ENCODE measurements around the gene TMEM163.

The TMEM163 gene

GRCh38 chr2:134564549-134564948 is 154.3 kb downstream of the TMEM163 start:
- TF ChIP-seq CTCF (conservative IDR thresholded peaks at IDR 0.05; ENCODE audit: low read depth, low read length) = no peak
- DNase-seq (ENCODE audit: low read depth) = no peak
- H3K4me3 ChIP-seq (ENCODE audit: low read depth, low read length) = no peak overlapping the region

- no peak for DNase-seq (ENCODE audit: low read depth)
- no peak overlapping the region for H3K4me3 ChIP-seq (ENCODE audit: low read depth, low read length)
- no peak for TF ChIP-seq CTCF (conservative IDR thresholded peaks at IDR 0.05; ENCODE audit: low read depth, low read length)
These were observed 160.5 kb downstream of the TMEM163 start for GRCh38 chr2:134558208-134558830.

- H3K4me3 ChIP-seq (ENCODE audit: low read depth, low read length) = no peak overlapping the region
- no peak for TF ChIP-seq CTCF (conservative IDR thresholded peaks at IDR 0.05; ENCODE audit: low read depth, low read length)
- no peak for DNase-seq (ENCODE audit: low read depth)
These were observed 163.4 kb downstream of the TMEM163 start for GRCh38 chr2:134555411-134555810.

GRCh38 chr2:134553657-134554056 is 165.1 kb downstream of the TMEM163 start:
- no peak overlapping the region for H3K4me3 ChIP-seq (ENCODE audit: low read depth, low read length)
- TF ChIP-seq CTCF (conservative IDR thresholded peaks at IDR 0.05; ENCODE audit: low read depth, low read length) = no peak
- no peak for DNase-seq (ENCODE audit: low read depth)

- DNase-seq (ENCODE audit: low read depth) = no peak
- TF ChIP-seq CTCF (conservative IDR thresholded peaks at IDR 0.05; ENCODE audit: low read depth, low read length) = no peak
- no peak overlapping the region for H3K4me3 ChIP-seq (ENCODE audit: low read depth, low read length)
These were observed 168.1 kb downstream of the TMEM163 start for GRCh38 chr2:134550566-134551164.

- TF ChIP-seq CTCF (conservative IDR thresholded peaks at IDR 0.05; ENCODE audit: low read depth, low read length) = no peak
- DNase-seq (ENCODE audit: low read depth) = peak; percentile 11
- H3K4me3 ChIP-seq (ENCODE audit: low read depth, low read length) = no peak overlapping the region
These were observed 169.7 kb downstream of the TMEM163 start for GRCh38 chr2:134549104-134549503.

- H3K4me3 ChIP-seq (ENCODE audit: low read depth, low read length) = no peak overlapping the region
- TF ChIP-seq CTCF (conservative IDR thresholded peaks at IDR 0.05; ENCODE audit: low read depth, low read length) = no peak
- no peak for DNase-seq (ENCODE audit: low read depth)
These were observed 177.8 kb downstream of the TMEM163 start for GRCh38 chr2:134540990-134541389.
